Frontal cortex (tissue), 4 donors: Measurements from ENCODE around the gene IQCE. TPM values are rescaled to one million over a fixed set of nuclear protein-coding genes. Genes with fewer than 3 reads are reported as not detected.
A peak's percentile ranks its signal among the peaks of the same experiment; 100 is the strongest.

Experiments
- DNase-seq, 2 donors: peaks; one replicate each; pipeline ENCODE4 v3.0.0; 2012; ENCODE audit warnings: low spot score in 2 of 2
- FAIRE-seq: peaks from 2 replicates; lab custom pipeline; 2012; peaks lifted over from hg19 to GRCh38; lab: Jason Lieb, UNC
- total RNA-seq: library from RNA; depleted of rRNA; stranded (reverse); fragments of >200 nt; gene quantifications from one replicate; pipeline ENCODE4 v1.2.3, GENCODE V29; 2014
- donor health status: control.
- donor health status: control.
- donor health status: control.

Gene IQCE
- total RNA-seq, 1 donor from 2014 or later = 17.9 TPM

DNA sequence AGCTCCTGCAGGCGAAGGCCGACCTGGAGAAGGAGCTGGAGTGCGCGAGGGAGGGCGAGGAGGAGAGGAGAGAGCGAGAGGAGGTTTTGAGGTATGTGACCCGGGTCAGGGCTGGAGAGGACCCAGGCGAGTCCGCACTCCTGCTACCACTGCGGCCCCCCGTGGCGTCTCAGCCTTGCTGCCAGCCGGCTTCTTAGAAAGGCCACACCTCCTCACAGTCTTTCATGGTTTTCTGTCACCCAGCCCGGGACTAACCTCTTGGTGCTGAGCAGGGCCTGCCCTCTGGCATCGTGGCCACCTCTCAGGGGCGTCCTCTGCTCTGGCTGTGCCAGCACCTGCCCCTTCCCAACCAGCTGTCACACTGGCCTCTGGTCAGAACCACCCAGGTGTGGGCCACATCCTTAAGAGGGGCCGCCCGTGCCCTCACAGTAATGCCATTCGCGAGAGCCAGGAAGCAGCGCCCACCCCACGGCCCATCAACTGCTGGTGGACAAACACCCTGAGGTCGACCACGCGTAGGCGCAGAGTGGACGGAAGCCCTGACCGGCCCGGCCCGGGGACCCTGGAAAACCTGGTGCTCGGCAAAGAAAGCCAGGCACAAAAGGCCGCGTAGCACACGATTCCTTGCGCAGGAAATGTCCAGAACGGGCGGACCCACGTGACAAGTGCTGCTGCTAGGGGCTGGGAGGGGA, 34.4 kb downstream of the IQCE start:
- FAIRE-seq (no peak), DNase-seq (no peak)

DNA sequence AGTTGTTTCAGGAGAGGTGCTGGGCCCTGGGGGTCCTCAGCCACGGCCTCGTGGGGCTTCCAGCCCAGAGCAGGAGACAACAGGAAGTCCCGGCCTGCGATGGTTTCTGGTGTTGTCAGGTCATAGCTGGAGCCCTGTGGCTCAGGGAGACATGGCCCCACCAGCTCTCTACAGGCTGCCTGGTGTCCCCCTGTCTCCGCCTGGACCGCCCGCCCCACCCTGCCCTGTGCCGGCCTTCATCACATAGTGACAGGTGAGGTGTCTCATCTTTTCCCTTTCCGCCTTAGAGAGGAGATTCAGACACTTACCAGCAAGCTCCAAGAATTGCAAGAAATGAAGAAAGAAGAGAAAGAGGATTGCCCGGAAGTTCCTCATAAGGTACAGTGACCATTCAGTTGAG, 35.8 kb downstream of the IQCE start:
- FAIRE-seq (no peak), DNase-seq (no peak)

DNA sequence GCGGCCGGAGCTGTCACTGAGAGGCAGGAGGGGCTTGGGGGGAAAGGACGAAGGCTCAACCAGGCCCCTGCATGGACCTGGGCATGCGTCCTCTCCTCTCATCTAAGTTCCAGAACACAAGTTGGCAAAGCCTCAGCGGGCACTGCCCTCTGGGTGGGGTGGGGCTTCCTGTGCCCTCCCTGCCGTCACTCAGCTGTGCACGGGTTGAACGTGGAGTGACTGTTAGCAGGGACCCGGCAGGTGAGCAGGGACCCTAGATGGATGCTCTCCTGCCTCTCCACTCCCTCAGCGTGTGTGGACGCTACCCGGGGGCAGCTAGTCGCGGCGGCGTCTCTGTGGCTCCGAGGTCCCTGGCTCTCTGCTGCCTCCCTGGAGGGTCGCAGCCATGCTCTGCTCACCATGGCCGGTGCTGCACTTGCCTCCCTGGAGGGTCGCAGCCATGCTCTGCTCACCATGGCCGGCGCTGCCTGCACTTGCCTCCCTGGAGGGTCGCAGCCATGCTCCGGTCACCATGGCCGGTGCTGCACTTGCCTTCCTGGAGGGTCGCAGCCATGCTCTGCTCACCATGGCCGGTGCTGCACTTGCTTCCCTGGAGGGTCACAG, 36.6 kb downstream of the IQCE start:
- no peak for FAIRE-seq

DNA sequence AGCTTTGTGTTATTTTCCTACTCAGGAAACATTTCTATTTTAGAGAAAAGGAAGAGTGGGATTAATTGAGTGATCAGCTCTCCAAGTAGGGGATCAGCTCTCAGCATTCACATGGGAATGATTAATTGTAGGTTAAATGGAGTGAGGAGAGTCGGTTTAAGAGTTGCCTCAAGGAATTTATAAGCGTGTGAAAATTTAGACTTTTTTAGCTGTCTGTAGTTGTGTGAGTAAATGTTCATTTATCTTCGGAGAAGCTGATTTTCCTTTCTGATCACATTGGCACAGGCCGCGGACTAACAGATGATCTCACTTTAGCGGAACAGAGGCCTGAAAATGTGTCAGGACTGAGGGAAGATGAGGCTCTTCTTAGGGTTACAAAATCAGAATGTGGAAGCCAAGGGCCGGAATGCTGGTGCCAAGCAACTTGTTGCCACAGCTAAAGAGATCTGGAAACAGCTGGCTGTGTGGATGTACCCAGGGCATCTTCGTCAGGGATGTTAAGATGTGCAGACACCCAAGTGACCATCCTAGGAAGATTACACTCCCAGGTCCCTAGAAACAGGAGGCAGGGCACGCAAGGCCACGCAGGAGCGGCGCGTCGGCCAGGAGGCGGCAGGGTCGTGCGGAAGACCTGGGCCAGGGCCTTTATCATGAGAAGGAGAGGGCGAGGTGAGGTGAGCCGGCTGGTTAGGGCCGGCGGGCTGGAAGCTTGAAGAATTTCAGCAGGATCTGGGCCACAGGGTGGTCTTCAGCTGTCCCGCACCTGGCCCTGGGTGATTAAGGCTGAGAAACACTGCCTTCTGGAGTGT, 37.9 kb downstream of the IQCE start:
- DNase-seq (no peak), FAIRE-seq (no peak)

More for the DNA sequence above, 36.6 kb downstream of the IQCE start:
- DNase-seq = no peak

DNA sequence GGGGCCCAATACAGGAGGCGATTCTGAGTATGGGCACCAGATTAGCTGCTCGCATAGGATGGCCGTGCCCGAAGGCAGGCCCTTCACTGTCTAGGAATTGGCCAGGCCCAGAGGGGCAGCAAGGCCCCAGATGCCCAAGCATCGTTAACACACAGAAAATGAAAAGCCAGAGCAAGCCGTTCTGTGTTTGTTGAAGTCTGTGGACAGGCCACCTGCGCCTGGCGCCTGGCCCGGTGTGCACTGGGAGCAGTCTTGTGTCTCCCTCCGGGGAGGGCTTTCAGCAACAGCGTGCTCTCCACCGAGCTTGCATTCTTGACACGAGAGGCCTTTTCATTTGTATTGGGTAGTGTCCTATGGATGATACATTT, 38.5 kb downstream of the IQCE start:
- no peak for FAIRE-seq
- DNase-seq = no peak

DNA sequence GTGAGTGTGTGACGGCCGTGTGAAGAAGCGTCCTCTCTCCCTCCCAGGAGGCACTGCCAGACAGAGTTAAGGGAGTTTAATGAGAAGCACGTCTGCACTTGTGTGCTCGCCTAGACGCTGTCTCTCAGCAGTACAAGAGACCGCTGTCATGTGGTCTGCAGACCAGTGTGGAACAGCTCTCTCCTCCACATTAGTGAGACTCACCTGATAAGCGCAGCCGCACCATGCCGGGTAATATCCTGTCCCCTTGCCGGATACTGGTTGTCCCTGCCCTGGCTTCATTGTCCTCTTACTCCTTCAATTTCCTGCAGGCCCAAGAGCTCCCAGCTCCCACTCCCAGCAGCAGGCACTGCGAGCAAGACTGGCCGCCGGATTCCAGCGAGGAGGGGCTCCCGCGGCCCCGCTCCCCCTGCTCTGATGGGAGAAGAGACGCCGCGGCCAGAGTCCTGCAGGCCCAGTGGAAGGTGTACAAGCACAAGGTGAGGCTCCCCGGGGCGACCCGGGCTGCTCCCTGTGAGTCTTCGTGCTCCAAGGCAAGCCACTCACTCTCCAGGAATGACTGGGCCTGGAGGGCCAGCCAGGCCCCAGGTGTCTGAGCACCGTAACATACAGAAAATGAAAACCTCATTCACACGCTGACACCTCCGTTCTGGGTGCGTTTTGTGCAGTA, 39.5 kb downstream of the IQCE start:
- FAIRE-seq = no peak
- no peak for DNase-seq

DNA sequence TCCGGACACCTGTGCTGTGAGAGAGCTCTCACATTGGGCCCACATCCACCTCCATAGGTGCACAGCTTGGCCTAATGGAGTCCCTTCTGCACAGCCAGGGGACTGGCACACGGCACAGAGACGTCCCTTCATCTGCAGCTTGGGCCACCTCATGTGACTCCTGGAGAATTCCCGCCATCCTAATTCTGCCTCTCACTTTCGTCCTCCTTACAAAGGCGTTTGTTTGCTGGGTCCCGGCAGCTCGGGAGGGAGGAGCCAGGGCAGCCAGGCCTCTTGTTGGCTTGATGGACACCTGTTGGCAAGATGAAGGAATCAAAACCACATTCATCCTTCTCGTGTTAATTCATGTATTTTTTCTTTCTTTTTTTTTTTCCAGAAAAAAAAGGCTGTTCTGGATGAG, 42.3 kb downstream of the IQCE start:
- no peak for DNase-seq
- FAIRE-seq = no peak

DNA sequence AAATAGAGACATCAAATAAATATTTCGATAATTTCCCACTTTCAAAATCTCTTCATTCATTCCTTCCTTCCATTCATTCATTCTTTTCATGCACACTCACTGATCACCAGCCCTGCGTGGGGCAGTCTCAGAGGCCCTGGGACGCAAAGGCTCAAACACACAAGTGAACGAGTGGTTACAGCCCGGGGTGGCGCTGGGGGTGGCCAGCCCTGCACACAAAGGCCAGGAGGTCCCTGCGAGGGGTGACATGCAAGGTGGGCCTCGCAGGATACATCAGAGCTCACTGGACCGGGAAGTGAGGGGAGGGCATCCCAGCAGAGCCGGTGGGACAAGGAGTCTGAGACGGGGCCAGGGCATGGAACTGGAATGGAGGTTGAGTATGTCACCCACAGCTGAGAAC, 43.1 kb downstream of the IQCE start:
- FAIRE-seq (no peak), DNase-seq (no peak)

DNA sequence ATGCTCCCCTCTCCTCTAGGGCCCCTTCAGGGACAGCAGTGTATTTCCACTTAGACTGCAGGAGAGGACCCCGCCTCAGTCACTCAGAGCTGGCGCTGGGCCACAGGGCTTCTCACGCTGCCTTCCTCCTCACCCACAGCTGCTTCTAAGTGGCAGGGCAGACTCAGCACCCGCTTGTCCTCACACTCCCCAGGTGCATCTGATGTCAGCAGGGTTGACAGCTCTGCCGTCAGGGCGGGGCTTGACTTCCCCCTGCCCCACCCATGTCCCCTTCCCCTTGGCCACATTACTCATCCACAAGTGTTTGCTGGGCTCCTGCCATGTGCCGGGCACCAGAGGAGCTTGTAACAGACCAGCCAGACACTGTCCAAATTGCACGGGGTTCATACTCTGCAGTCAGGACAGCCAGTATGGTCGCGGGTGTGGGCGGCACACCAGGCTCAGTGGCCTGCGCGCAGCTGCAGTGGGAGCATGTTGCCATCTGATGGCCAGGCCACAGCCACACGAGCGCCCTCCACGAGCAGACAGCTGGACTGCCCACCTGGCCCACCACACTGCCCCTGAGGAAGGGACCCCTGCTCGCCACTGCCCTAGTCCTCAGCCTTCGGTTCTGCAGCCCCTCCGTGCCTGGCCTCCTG, 43.7 kb downstream of the IQCE start:
- no peak for FAIRE-seq
- DNase-seq = no peak

DNA sequence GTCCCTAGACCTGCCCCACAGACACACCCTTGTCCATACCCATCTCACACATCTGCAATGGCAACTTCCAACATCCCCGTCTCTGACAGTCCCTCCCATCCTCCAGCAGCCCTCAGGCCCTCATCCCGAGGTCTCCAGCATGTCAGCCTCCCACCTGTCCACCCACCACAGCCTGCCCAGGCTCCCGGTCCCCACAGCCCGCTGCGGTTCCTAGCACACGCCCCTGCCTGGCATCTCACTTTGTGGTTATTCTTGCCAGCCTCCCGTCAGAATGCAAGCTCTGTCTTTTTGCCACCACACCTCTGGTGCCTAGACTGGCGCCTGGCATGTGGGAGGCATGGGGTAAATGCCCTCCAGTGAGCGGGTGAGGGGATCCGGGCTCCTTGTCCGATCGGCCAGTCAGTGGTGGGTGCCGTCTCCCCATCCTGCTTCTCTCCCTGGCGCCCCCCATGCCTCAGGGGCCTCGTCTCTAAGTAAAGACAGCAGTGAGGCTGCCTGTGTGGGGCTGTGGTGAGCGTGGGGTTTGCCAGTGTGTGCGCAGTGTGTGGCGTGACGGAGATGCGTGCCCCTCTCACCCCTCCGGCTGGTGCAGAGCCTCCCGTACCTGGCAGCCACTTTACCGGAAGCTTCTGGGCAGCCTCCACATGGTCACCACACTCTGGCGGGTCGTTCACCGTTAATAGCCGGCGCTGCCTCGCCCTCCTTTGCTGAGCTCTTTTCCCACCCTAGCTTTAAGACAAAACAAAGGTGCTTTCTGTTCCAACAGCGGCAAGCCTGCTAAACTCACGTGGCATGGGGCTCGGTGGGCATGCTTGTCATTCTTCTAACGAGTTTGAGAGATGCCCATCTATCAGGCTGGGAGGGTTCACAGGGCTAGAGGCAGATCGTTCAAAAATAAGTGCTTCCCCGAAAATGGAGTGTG, 44.5 kb downstream of the IQCE start:
- DNase-seq = no peak
- no peak for FAIRE-seq

DNA sequence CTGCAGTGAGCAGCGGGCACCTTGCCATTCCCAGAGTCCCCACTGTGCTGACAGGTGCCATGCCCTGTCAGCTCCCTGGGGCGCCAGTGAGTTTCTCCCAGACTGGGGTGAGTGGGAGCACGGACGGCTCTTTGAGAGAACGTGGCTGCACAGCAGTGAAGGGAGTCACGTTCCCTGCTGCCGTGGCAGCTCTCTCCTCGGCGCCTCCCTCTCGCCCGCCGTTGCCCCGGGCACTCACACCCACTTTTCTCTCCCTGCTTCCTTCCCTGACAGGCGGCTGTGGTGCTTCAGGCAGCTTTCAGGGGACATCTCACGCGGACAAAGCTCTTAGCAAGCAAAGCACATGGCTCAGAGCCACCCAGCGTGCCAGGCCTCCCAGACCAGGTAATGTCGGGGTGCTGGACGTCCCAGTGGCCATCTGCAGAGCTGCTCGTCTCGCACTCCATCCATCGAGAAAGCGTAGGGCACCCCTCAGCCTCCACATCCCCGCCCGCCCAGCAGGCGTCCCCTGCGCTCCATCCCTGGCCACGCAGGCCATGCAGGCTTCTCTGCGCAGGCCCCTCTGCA, 45.9 kb downstream of the IQCE start:
- DNase-seq = no peak
- FAIRE-seq = no peak

DNA sequence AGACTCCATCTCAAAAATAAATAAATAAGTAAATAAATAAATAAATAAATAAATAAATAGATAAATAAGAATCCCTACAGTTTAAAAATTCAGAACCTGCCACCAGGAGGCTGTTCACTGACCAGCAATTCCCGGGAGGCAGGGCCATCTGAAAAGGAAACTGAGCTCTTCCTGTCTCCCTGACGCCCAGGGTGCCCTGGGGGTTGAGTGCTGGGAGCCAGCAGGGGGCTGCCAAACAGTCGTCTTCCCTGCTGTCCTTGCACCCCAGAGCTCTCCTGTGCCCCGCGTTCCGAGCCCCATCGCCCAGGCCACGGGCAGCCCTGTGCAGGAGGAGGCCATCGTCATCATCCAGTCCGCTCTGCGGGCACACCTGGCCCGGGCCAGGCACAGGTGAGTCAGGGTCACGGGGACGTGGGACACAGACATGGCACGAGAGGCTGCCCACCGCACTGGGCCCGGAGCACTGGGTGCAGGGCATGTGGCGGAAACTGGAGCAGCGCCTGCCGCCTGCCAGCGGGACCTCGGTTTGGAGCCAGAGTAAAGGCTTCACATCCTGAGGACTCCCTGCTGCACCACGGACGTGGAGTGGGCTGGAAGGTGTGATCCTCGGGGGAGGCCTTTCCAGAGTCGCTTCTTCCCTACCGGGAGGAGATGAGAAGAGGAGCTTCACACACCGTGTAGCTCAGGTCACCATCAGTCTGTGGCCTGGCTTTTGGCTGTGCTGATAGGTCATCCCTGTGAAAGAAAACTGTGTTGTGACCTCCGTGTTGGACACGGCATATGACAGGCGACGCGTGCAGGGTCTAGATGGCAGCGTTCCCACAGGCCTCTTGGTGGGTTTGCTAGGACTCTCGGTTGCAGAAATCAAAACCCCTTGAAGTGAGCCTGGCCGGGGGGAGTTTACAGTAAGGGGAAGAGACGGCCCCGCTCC, 47.1 kb downstream of the IQCE start:
- no peak for FAIRE-seq
- no peak for DNase-seq

DNA sequence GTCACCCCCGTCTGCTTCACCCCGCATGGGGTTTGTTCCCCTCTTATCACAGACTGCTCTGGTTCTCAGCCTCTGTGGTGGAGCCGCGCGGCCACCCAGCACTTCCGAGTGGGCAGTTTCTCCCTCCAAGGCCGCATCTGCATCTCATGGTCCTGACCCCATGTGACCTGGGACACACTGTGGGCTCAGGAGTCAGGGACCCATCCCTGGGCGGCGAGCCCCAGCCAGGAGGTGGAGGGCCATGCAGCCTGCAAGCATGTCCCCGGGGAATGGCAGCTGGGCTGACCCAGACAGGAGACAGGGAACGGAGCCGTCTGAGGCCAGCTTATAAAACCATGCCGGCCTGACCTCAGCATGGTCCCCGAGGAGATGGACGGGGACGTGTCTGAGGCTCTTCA, 47.8 kb downstream of the IQCE start:
- FAIRE-seq (no peak), DNase-seq (no peak)

DNA sequence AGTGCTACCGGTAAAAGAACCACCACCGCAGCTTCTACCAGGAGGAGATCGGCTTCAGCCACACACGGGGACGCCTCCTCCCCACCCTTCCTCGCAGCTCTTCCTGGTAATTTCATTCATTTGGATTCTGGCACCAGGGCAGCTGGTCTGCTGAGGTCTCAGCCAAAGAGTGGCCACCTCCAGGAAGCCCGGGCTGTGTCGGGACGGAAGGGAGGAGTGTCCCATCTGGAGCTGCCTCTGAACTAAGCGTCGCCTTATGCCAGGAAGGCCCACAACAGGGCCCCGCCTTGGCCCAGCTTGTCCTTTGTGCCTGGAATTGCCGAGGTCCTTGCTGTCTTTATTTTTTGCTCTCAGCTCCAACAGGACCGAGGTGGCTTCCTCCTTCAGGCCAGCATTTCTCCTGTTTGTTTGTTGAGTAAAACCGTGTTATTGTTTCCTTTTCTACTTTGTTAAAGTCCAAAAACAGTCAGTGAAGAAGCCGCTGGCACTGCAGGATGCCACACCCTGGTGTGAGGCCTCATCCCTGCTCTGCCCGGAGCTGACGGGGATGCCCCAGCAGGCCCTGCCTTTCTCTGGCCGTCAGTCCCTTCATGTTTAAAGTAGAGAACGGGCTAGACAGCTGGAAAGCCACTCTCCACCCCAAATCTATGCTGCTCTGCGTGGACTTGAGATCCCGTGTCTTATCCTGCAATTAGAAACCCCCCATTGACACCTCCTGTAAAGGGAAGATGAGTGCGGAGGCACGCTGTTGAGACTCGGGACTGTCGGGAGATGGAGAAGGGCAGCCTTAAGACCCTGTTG, 48.5 kb downstream of the IQCE start:
- DNase-seq (peak in 1 of 2 donors; percentile 75), FAIRE-seq (no peak)

DNA sequence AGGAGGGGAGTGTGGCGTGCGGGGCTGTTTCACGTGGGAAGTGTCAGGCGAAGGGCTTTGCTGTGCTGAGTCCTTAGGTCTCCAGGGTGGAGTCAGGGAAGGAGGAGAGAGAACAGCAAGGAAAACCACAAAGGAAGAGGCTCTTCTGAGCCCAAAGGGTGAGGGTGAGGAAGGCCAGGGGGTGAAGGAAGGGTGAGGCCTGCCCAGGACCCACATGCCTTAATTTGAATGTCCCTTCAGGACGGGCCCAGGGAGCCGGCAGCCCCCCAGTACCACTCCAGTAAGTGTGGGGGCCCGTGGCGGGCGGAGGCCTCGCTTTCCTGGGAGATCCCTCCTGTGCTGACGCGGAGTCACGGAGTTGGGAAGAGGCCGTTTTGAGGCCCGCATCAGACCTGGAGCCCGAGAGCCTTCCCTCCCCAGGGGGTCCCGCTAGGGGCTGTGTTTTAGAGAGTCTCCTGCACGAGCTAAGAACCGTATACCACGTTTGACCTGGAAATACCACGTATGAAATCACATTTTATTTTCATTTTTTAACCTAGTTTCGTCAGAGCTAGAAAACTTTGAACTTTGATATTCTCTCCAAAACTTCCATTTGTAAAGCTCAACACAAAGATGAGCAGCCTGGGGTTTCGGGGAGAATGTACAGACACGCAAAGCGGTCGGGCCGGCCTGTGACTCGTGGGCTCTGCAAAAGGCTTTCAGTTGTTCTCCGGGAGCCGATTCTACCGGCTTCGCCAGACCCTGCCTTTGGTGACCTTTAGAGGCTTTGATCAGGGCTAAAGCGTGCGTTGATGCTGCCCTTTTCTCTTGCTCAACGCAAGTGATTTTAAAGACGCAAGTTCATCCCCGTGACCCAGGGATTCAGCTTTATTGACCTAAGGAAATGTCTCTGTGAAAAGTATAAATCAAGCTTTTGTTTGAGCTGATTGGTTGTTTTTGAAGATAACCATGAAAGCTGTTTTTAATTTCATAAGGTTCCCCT, 49.4 kb downstream of the IQCE start:
- DNase-seq (no peak), FAIRE-seq (no peak)

DNA sequence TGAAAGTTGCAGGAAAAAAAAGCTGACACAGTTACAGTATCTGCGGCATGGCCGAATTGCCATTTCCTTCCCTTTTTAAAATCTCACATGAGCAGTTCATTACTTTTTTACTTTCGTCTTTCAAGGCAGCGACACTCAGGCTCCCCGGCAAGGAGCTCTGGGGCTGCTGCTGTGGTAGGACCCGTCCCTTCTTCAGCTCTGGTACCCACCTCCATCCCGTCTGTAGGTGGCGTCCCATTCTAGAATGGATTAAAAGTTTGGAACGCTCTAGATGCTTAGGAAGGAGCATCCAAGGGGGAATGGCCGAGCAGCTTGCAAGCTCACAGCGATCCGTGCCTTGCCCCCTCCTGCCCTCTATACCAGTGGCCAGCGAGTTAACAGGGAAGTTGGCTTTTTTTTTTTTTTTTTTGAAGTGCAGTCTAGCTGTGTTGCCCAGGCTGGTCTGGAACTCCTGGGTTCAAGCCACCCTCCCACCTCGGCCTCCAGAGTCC, 50.2 kb downstream of the IQCE start:
- no peak for FAIRE-seq

More for the DNA sequence above, 50.2 kb downstream of the IQCE start:
- DNase-seq = no peak
